ENCODE results near the gene NTMT2.

- TF ChIP-seq CTCF (IDR thresholded peaks at IDR 0.05; ENCODE audit: poor library complexity, severe bottlenecking) (no peak), REST (IDR thresholded peaks at IDR 0.05; ENCODE audit: borderline replicate concordance) (no peak), POLR2AphosphoS5 (IDR thresholded peaks at IDR 0.05) (no peak), RAD21 (conservative IDR thresholded peaks at IDR 0.05) (no peak), EP300 (conservative IDR thresholded peaks at IDR 0.05; ENCODE audit: poor library complexity, severe bottlenecking) (no peak), SMC3 (conservative IDR thresholded peaks at IDR 0.05; ENCODE audit: poor library complexity) (no peak)
These were observed 9.3 kb downstream of the NTMT2 start for GRCh38 chr1:170155055-170155454.
